ENCODE data around the gene WNK4.
A peak's percentile ranks its signal among the peaks of the same experiment; 100 is the strongest.

WNK4 gene

DNA sequence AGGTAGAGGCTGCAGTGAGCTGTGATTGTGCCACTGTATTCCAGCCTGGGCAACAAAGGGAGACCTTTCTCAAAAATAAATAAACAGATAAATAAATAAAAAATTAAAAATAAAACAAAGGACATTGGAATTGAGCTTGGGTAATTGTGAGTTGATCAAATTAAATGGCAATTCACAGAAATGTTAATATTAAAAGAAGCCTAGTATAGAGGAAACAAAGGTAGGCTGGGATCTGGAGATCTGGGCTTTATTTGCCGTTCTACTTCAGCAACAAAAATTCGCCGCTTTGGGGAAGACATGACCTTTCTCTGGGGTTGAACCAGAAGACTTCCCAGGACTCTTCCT is 7.5 kb upstream of the WNK4 start:
- DNase-seq (ENCODE audit: low read depth, low spot score): no peak

DNA sequence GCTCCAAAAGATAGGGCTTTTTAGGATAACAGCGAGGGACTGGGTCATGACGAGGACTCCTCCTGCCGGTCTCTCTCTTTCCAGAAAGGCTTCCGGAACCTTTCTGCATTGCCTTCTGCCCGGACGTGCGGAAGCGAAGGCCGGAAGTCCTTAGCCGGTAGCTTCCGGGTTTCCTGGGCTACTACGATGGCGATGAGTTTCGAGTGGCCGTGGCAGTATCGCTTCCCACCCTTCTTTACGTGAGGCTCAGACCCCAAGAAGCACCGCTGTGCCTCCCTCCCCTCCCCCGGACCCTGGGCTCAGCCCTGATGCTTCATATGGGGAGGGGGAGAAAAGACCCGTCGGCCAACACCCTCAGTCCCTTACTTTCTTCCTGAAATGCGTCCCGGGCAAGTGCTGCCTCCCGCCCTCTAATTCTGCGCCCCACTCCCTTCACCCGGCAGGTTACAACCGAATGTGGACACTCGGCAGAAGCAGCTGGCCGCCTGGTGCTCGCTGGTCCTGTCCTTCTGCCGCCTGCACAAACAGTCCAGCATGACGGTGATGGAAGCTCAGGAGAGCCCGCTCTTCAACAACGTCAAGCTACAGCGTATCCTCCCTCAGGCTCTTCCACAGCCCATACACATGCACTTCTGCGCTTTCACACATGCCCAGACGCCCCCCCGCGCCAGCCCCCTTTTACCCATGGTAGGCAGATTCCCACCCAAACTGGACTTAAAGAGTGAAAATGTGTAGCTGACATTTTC is 6.9 kb upstream of the WNK4 start, which contains the start of gene VPS25:
VPS25 (plus strand) TSS at position 160 of the 746 bp plus-strand sequence; CDS start at position 187, 27 bp downstream.
- peak; percentile 90 for DNase-seq (ENCODE audit: low read depth, low spot score)

DNA sequence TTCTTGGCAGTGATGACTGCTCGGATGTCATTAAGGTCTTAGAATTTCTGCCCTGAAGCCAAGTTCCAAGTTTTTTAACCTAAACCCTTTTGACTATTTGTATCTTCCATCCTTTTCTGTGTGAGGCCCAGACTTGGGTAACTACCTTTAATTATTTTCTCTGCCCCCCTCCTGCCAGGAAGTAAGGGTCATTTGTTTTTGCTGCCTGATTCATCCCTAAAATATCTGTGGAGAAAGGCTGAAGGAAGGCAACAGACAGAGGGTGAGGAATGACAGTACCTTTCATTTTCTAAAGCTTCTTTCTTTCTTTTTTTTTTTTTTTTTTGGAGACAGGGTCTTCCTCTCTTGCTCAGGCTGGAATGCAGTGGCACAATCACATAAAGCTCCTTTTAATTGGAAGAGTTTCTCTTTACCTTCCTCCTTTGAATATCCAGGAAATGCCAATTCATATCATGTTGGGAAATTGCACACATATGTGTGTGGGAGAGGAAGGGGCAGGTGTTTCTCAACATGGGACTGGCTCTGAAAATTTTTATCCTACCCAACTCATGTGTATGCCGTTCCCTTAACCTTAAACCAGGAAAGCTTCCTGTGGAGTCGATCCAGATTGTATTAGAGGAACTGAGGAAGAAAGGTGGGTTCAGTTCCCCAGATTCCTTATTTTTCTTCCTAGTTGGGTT is 6.2 kb upstream of the WNK4 start:
- peak; percentile 32 for DNase-seq (ENCODE audit: low read depth, low spot score)

DNA sequence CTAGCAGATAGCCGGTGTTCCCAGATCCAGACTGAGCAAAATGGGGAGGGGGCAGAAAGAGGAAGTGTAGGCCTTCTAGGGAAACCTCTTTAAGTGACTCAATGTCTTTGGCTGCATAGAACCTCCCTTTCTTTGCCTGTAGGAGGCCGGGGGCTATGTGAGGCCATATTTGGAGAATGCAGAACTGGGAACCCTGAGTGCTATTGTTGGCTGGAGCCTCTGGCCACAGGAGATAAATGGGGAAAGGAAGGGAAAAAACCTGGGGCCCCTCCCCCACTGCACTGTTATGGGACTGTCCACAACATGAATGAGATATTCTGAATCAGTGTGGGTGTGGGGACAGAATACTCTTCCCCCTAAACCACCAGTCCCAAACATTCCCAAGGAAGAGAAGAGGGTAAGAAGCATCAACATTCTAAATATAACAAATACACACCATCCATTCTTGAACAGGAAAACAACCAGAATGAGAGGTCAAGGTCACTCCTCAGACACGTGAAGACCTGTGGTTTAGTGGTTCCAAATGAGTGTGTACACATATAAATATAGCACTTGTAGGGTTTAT is 4.8 kb upstream of the WNK4 start:
- DNase-seq (ENCODE audit: low read depth, low spot score): peak; percentile 83

DNA sequence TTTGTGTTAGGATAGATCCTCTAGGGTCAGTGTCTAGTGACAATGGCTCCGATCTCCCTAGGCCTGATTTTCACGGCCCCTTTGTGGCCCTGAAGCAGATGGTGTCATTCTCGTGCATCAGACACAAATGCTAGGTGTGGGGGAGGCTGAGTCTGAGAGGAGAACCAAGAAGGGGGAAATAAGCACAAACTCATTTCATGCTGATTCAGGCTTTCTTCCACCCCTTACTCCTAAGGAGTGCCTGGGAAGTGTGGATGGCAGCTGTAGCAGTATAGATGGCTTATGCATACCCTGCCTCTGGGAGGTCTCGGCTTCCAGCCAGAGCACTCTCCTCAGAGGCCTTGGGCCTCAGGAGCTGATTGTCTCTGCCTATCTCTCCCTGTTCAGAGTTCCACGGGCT is 1.8 kb upstream of the WNK4 start:
- no peak for DNase-seq (ENCODE audit: low read depth, low spot score)

DNA sequence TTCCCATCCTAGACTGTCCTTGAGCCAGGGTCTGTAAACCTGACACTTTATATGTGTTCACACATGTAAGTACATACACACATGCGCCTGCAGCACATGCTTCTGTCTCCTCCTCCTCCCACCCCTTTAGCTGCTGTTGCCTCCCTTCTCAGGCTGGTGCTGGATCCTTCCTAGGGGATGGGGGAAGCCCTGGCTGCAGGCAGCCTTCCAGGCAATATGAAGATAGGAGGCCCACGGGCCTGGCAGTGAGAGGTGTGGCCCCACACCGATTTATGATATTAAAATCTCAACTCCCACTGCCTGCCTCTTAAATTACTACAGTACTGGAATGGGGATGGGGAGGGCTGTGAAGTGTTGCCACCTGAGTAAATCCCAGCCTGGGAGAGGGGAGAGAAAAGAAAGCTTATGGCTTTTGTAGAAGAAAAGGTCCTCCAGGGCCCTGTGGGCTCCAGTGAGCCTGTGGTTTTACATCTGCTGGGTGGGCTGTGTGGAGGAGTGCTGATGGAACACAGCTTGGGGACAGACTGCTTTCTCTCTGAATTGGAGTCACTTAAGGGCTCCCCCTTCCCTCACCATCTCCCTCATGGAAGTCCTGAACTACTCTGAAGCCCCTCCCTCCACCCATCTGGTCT is 990 bp upstream of the WNK4 start:
- DNase-seq (ENCODE audit: low read depth, low spot score): no peak

DNA sequence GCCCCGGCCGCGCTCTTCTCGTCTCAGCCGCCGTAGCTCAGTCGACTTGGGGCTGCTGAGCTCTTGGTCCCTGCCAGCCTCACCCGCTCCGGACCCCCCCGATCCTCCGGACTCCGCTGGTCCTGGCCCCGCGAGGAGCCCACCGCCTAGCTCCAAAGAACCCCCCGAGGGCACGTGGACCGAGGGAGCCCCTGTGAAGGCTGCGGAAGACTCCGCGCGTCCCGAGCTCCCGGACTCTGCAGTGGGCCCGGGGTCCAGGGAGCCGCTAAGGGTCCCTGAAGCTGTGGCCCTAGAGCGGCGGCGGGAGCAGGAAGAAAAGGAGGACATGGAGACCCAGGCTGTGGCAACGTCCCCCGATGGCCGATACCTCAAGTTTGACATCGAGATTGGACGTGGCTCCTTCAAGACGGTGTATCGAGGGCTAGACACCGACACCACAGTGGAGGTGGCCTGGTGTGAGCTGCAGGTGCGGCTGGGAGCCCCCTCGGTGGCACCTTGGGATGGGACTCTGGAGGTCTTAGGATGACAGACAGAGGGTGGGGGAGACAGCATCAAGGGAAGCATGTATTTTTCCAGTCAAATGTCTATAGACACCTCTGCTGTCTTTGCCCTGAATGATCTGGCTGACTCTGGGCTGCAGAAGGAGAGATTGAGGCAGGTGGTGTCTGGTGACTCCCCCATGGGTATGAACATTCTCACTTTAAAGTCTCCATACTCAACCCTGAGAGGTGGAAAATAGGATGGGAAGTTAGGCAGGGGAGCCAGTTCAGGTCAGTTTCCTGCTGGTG is 635 bp downstream of the WNK4 start:
- peak; percentile 11 for DNase-seq (ENCODE audit: low read depth, low spot score)

DNA sequence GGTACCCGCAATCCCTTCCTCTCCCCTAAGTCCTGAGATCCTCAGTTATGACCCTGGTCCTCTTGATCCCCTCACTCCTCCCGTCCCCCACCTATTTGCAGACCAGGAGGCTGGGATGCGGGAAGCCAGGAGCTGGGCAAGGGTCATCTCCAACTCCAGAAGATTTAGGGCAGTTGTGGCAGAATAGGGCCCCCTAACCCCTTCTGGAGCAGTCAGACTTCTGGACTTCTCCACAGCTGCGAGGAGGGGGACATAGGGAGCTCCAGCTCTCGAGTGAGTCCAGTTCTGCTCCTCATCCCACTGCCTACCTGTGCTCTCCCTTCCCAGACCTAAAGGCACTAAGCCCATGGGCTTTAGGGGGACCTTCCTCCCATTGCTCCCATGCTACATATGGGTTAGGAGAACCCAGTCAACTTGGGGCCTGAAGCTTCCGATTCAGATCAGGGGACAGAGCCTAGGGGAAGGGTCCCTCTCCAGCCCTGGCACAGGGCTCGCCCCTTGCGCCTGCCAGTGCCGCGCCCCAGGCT is 1.3 kb downstream of the WNK4 start:
- peak; percentile 15 for DNase-seq (ENCODE audit: low read depth, low spot score)

DNA sequence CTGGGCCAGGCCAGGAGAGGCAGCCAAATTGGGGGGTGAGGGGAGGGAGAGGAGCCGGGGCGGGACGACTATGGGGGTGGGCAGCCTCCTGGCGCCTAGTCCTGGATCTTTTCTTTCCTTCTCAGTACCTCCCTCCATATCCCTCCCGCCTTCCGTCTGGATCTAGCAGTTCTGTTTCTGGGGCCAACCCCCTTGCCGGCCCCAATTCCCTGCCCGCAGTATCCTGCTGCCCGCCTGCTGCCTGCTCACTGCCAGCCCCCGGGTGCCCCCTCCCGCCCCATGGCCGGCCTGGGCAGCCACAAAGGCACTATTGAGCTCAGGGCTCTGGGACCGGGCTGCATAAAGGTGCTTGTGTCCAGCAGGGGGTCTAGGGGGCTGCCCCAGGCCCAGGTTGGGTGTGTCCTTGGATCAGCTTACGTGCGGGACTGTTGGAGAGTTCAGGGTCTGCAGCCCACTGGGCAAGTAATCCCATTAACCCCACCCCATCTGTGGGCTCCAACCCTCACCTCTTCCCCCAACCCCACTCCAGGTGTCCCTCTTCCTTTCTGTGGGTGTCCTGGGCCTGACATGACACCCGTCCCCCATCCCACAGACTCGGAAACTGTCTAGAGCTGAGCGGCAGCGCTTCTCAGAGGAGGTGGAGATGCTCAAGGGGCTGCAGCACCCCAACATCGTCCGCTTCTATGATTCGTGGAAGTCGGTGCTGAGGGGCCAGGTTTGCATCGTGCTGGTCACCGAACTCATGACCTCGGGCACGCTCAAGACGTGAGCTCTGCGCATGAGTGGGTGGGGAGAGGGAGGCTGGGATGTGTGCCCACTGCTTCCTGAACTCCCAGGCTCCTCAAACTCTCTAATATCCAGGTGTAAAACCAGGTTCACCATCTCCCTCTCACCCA is 2.0 kb downstream of the WNK4 start:
- DNase-seq (ENCODE audit: low read depth, low spot score): peak; percentile 28

DNA sequence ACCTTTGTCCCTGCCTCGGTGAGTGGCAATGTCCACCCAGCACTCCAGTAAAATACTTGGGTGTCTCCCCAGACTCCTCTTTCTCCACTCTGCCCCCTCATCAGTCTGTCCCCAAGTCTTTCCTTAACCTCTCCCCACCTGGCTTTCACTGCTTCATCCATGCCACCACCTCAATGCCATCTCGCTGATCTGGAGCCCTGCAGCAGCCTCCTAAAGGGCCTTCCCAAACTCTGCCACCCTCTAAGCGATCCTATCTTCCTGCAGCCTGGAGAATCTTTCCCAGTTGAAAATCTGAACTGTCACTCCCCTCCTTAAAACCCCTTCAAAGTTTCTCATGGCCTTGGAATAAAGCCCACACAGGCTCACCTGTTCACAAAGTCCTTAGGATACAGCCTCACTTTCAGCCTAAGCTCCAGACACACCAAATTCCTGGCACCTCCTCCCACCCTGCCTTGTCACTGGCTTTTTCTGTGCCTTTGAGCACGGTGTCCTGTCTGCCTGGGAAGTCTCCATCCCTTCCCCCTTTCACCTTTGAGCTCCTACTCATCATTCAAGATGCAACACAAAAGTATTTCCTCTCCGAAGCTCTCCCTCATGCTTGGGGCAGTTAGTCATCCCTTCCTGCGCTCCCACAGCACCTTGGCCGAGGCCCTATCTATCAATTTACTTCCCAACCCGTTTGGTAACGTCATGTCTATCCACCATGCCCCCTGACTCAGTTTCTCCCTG is 2.8 kb downstream of the WNK4 start:
- peak; percentile 60 for DNase-seq (ENCODE audit: low read depth, low spot score)

DNA sequence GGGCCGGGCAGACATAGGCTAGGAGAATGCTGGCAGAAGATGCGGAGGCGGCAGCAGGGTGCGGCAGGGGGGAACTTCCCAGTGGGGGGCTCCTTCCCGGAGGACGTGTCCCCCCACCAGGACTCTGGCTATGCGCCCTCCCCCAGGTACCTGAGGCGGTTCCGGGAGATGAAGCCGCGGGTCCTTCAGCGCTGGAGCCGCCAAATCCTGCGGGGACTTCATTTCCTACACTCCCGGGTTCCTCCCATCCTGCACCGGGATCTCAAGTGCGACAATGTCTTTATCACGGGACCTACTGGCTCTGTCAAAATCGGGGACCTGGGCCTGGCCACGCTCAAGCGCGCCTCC is 3.4 kb downstream of the WNK4 start:
- DNase-seq (ENCODE audit: low read depth, low spot score): no peak

DNA sequence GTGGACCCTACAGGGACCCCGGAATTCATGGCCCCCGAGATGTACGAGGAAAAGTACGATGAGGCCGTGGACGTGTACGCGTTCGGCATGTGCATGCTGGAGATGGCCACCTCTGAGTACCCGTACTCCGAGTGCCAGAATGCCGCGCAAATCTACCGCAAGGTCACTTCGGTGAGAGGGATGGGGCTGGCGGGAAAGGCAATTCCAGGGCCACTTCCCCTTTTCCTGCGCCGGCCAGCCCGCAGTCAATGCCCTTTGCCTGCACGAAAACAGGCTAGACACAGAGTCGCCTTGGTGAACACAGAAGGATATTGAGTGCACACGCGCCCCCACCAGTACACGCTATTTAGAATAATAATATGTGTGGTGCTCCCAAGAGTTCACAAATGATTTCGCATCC is 4.0 kb downstream of the WNK4 start:
- peak; percentile 18 for DNase-seq (ENCODE audit: low read depth, low spot score)

DNA sequence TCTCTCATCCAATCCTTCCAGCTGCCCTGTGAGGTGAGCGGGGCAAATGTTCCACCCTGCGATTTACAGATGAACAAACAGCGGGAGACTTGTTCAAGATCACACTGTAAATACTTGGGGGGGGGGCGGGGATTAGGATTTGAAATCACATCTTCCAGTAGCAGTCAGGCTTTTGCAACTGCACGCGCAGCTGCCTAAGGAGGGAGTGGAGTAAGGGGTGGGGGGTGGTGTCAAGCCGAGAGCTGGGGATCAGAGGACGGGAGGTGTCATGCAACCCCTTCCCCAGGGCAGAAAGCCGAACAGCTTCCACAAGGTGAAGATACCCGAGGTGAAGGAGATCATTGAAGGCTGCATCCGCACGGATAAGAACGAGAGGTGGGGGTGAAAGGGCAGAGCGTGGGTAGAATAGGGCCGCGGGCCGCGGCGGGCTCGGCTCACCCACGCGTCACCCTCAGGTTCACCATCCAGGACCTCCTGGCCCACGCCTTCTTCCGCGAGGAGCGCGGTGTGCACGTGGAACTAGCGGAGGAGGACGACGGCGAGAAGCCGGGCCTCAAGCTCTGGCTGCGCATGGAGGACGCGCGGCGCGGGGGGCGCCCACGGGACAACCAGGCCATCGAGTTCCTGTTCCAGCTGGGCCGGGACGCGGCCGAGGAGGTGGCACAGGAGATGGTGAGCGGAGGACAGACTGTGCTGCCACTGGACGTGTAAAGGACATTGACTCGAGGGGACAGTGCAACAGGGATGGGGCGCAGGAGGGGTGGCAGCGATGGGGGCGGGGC is 4.6 kb downstream of the WNK4 start:
- peak; percentile 17 for DNase-seq (ENCODE audit: low read depth, low spot score)

DNA sequence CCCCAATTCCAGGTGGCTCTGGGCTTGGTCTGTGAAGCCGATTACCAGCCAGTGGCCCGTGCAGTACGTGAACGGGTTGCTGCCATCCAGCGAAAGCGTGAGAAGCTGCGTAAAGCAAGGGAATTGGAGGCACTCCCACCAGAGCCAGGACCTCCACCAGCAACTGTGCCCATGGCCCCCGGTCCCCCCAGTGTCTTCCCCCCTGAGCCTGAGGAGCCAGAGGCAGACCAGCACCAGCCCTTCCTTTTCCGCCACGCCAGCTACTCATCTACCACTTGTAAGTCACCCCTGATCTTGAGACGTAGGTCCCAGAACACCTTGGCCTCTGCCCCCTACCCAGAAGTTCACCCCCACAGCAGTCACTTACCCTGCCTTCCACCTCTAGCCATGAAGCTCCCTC is 6.9 kb downstream of the WNK4 start:
- no peak for DNase-seq (ENCODE audit: low read depth, low spot score)

DNA sequence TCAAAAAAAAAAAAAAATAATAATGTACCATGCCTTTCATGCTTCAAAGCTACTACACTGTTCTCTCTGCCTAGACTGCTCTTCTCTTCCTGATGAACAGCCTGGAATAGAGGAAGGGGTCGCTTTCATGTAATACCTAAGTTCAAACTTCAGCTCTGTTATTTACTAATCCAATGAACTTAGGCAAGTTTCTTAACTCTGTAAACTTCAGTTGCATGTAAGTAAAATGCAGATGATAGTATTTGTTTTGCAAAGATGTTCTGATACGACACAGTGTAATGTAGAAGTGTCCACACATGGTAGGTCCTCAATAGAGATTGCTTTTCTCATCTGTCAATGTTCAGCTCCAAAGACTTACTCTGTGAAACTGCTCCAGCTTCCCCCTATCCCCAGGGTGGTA is 11.5 kb downstream of the WNK4 start:
- DNase-seq (ENCODE audit: low read depth, low spot score): no peak

DNA sequence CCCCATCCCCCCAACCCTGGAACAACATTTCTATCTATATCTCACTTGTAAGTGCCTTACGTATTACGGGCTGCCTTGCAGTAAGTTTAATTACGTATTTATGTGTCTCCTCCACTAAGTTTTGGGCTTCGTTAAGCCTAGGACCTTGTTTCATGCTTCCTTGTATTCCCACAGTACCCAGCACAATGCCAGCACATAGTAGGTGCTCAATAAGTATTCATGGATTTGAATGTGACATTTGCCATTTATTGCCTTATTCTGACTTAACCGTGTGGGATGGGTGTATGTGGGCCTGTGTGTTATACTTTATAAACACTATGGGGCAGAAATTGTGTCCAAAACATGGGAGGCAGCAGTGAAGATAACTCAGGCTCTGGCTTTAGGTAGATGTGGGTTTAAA is 12.1 kb downstream of the WNK4 start:
- DNase-seq (ENCODE audit: low read depth, low spot score): no peak

DNA sequence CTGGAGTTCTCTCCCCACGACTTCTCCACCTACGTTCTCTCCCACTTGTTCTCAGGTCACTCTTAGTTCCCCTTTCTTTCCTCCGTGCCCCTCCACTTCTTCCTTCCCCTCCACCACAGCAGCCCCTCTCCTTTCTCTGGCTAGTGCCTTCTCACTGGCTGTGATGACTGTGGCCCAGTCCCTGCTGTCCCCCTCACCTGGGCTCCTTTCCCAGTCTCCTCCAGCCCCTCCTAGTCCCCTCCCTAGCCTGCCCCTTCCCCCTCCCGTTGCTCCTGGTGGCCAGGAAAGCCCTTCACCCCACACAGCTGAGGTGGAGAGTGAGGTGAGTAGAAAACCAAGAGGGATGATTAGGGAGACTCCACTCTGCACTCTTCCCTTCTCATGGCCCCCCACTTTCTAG is 14.7 kb downstream of the WNK4 start:
- no peak for DNase-seq (ENCODE audit: low read depth, low spot score)

DNA sequence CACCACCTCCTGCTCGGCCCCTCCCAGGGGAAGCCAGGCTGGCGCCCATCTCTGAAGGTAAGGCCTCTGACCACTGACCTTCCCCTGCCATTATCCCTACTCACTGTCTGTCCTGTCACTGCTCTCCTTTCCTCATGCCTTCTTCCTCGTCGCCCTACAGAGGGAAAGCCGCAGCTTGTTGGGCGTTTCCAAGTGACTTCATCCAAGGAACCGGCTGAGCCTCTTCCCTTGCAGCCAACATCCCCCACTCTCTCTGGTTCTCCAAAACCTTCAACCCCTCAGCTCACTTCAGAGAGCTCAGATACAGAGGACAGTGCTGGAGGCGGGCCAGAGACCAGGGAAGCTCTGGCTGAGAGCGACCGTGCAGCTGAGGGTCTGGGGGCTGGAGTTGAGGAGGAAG is 15.1 kb downstream of the WNK4 start:
- DNase-seq (ENCODE audit: low read depth, low spot score): no peak

DNA sequence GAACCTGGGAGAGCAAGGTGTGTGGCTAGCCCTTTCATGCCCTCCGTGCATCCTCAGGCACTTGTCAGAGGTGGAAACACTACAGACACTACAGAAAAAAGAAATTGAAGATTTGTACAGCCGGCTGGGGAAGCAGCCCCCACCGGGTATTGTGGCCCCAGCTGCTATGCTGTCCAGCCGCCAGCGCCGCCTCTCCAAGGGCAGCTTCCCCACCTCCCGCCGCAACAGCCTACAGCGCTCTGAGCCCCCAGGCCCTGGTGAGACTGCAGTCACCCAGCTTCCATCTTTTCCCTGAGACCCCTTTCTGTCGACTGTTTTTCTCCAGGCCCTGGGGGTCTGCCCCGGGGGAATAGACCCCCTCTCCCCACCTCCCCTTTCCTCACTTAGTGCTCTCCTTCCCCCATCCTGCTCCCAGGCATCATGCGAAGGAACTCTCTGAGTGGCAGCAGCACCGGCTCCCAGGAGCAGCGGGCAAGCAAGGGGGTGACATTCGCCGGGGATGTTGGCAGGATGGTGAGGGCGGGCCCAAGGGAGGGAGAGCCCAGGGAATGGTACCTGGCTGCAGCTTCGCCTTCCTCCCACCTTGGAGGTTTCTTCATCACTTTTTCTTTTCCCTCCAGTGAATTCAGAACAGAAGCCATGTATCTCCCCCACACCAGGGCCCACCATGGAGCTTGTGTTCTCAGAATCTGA is 15.8 kb downstream of the WNK4 start:
- DNase-seq (ENCODE audit: low read depth, low spot score): no peak
